Endodermal cell (in vitro differentiated cells): ENCODE data around the gene ZNF407. TPM values are rescaled to one million over a fixed set of nuclear protein-coding genes. Genes with fewer than 3 reads are reported as not detected.

Source experiments
- DNase-seq: peaks from one replicate; pipeline ENCODE4 v3.0.0-alpha.2; 2017
- H3K27ac ChIP-seq: 2 replicates; pipeline ENCODE4 v1.5.1; 2013; ENCODE audit warnings: mild to moderate bottlenecking, low read depth, low read length, moderate library complexity
- H3K27me3 ChIP-seq: 2 replicates; pipeline ENCODE4 v1.6.1; 2013; ENCODE audit warnings: mild to moderate bottlenecking, low read length, moderate library complexity; ENCODE audit not compliant: insufficient read depth, control insufficient read depth, poor library complexity, severe bottlenecking
- H3K36me3 ChIP-seq: 2 replicates; pipeline ENCODE4 v1.7.0; 2013; ENCODE audit warnings: mild to moderate bottlenecking, low read length, moderate library complexity; ENCODE audit not compliant: control insufficient read depth, insufficient read depth
- H3K4me1 ChIP-seq: one replicate; pipeline ENCODE4 v1.7.0; 2013; ENCODE audit warnings: low read length; ENCODE audit not compliant: control insufficient read depth, insufficient read depth
- H3K4me3 ChIP-seq: 2 replicates; pipeline ENCODE4 v1.5.1; 2013; ENCODE audit warnings: mild to moderate bottlenecking, low read length, moderate library complexity
- H3K9ac ChIP-seq: 2 replicates; pipeline ENCODE4 v1.6.1; 2013; ENCODE audit warnings: mild to moderate bottlenecking, low read length, moderate library complexity; ENCODE audit not compliant: poor library complexity, severe bottlenecking; ENCODE audit errors: extremely low read depth
- H3K9me3 ChIP-seq: 2 replicates; pipeline ENCODE4 v1.6.1; 2013; ENCODE audit warnings: mild to moderate bottlenecking, low read length, moderate library complexity; ENCODE audit not compliant: control insufficient read depth
- H3K27ac Mint-ChIP-seq: 2 replicates; pipeline ENCODE4 v1.8.0; 2020; ENCODE audit warnings: mixed read lengths
- H3K27me3 Mint-ChIP-seq: 2 replicates; pipeline ENCODE4 v1.8.0; 2021; ENCODE audit warnings: mild to moderate bottlenecking, mixed read lengths; ENCODE audit not compliant: insufficient read depth
- H3K36me3 Mint-ChIP-seq: 2 replicates; pipeline ENCODE4 v1.8.0; 2020; ENCODE audit warnings: low read depth, mixed read lengths
- H3K4me1 Mint-ChIP-seq: 2 replicates; pipeline ENCODE4 v1.8.0; 2020; ENCODE audit warnings: mixed read lengths
- H3K4me3 Mint-ChIP-seq: 2 replicates; pipeline ENCODE4 v1.8.0; 2020; ENCODE audit warnings: mild to moderate bottlenecking, moderate library complexity, mixed read lengths
- H3K9me3 Mint-ChIP-seq: 2 replicates; pipeline ENCODE4 v1.8.0; 2020; ENCODE audit warnings: mild to moderate bottlenecking, mixed read lengths
- CTCF ChIP-seq: fragments of 200-600 bp; sonication (generic); conservative IDR thresholded peaks from 2 replicates; pipeline ENCODE4 v1.5.0; 2021; ENCODE audit warnings: antibody characterized with exemption, mild to moderate bottlenecking
- WGBS, 2 experiments: methylation state at CpG; one replicate each; pipeline versions ENCODE4 v1.1.5 to v1.1.7; 2013; ENCODE audit warnings: missing lambda C conversion rate in 2 of 2, mixed read lengths in 1 of 2; ENCODE audit not compliant: insufficient coverage in 1 of 2, insufficient read length in 1 of 2; 5-methylcytosine and 5-hydroxymethylcytosine counted together
- total RNA-seq, 2 donors: library from RNA; stranded (reverse); fragmentation: NEBNext Ultra II Directional in 1 of 2; extraction: Animal tissue kit (Norgen Biotek cat#: 25700) in 1 of 2; gene quantifications; 2 replicates in 1 of 2; 3 replicates in 1 of 2; pipeline ENCODE4 v1.2.1, GENCODE V29; 2021

The ZNF407 gene
- total RNA-seq, 2 donors from 2014 or later: 7.6 to 13.1 TPM

- H3K9ac ChIP-seq: no peak overlapping the region
- WGBS, 2 experiments: 86 to 96% methylated on average over 4 to 5 of the region's 5 CpGs
- H3K27ac ChIP-seq: no peak overlapping the region
- no peaks in the 10 kb centered on the region for H3K27me3 ChIP-seq
- Mint-ChIP-seq H3K27me3 (no peaks in the 10 kb centered on the region), H3K36me3 (no peaks in the 10 kb centered on the region), H3K9me3 (no peaks in the 10 kb centered on the region), H3K4me1 (no peaks in the 10 kb centered on the region), H3K4me3 (no peak overlapping the region), H3K27ac (no peak overlapping the region)
- H3K4me3 ChIP-seq: no peak overlapping the region
- no peaks in the 10 kb centered on the region for H3K36me3 ChIP-seq
- H3K9me3 ChIP-seq: no peaks in the 10 kb centered on the region
- no peak for DNase-seq
- no peak for TF ChIP-seq CTCF
- no peaks in the 10 kb centered on the region for H3K4me1 ChIP-seq
These were observed 515.8 kb downstream of the ZNF407 start for GRCh38 chr18:75113455-75113854.

GRCh38 chr18:75114231-75114764 lies 516.6 kb downstream of the ZNF407 start:
- WGBS, 2 experiments: 86 to 90% methylated on average over 4 to 6 of the region's 6 CpGs
- no peak overlapping the region for H3K9ac ChIP-seq
- Mint-ChIP-seq H3K4me1 (no peaks in the 10 kb centered on the region), H3K27me3 (no peaks in the 10 kb centered on the region), H3K36me3 (no peaks in the 10 kb centered on the region), H3K27ac (no peak overlapping the region), H3K4me3 (no peak overlapping the region), H3K9me3 (no peaks in the 10 kb centered on the region)
- H3K9me3 ChIP-seq: no peaks in the 10 kb centered on the region
- DNase-seq: no peak
- no peaks in the 10 kb centered on the region for H3K4me1 ChIP-seq
- no peak overlapping the region for H3K27ac ChIP-seq
- no peaks in the 10 kb centered on the region for H3K27me3 ChIP-seq
- H3K4me3 ChIP-seq: no peak overlapping the region
- TF ChIP-seq CTCF: no peak
- H3K36me3 ChIP-seq: no peaks in the 10 kb centered on the region

Other genes with a start within 250 kb of the ZNF407 start
- under 1 TPM in 1 of 2 donors, not detected in 1; 0.13 TPM for gene DIPK1C, start 140.6 kb upstream of the ZNF407 start, total RNA-seq
- gene CNDP2, start 101.5 kb upstream of the ZNF407 start, total RNA-seq: 100 to 1,000 TPM; 385 to 416 TPM
- gene CNDP1, start 63.4 kb upstream of the ZNF407 start, total RNA-seq: under 1 TPM in 1 of 2 donors, not detected in 1; 0.51 TPM